ENCODE results near the gene ANKRD31. TPM values are rescaled to one million over a fixed set of nuclear protein-coding genes. Genes with fewer than 3 reads are reported as not detected.

Gene ANKRD31
- total RNA-seq, 1 experiment from 2014 or later: 0.48 TPM

DNA sequence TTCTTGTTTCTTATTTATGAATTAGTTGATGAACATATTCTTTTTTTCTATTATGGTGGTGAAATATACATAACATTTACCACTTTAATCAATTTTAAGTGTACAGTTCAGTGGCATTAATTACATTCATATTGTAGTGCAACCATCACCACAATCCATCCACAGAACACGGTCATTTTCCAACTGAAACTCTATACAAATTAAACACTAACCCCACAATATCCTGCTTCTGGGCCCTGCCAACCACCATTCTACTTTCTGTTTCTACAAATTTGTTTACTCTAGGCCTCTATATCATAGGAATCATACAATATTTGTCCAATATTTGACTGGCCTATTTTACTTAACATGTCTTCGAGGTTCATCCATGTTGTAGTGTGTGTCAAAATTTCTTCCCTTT, 191.6 kb downstream of the ANKRD31 start:
- POLR2A ChIA-PET (ENCODE audit: unreplicated experiment): no interaction called here
- Histone ChIP-seq H3K27ac (no peak overlapping the region), H4K20me1 (ENCODE audit: insufficient read depth) (no peaks in the 10 kb centered on the region), H3K27me3 (ENCODE audit: insufficient read depth, low read depth) (no peaks in the 10 kb centered on the region), H3K79me2 (ENCODE audit: low read depth) (no peaks in the 10 kb centered on the region), H2AFZ (no peak overlapping the region), H3K4me3 (no peak overlapping the region), H3K9me2 (ENCODE audit: insufficient read depth) (no peaks in the 10 kb centered on the region), H3K9me3 (ENCODE audit: insufficient read depth, low read depth) (no peaks in the 10 kb centered on the region; the same call in 1 of the 2 replicates), H3K4me1 (replicated peaks; ENCODE audit: insufficient read depth) (peaks cover 8% of the 10 kb centered on the region; the same call in 1 of the 2 replicates), H3K4me2 (no peak overlapping the region), H3K36me3 (ENCODE audit: low read depth) (no peaks in the 10 kb centered on the region), H3F3A (ENCODE audit: insufficient read depth, low read depth) (no peaks in the 10 kb centered on the region)
- no peak for DNase-seq
- TF ChIP-seq EZH2 (IDR thresholded peaks at IDR 0.05; ENCODE audit: low read depth): no peak
- TF ChIP-seq, protein P1, sequence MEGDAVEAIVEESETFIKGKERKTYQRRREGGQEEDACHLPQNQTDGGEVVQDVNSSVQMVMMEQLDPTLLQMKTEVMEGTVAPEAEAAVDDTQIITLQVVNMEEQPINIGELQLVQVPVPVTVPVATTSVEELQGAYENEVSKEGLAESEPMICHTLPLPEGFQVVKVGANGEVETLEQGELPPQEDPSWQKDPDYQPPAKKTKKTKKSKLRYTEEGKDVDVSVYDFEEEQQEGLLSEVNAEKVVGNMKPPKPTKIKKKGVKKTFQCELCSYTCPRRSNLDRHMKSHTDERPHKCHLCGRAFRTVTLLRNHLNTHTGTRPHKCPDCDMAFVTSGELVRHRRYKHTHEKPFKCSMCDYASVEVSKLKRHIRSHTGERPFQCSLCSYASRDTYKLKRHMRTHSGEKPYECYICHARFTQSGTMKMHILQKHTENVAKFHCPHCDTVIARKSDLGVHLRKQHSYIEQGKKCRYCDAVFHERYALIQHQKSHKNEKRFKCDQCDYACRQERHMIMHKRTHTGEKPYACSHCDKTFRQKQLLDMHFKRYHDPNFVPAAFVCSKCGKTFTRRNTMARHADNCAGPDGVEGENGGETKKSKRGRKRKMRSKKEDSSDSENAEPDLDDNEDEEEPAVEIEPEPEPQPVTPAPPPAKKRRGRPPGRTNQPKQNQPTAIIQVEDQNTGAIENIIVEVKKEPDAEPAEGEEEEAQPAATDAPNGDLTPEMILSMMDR (conservative IDR thresholded peaks at IDR 0.05): no peak
- BruUV-seq (replicated peaks): no TSS peak
- intact Hi-C loops (cut with micrococcal nuclease; ENCODE audit: unreplicated experiment): no loop called here
- CTCF ChIA-PET: no interaction called here

DNA sequence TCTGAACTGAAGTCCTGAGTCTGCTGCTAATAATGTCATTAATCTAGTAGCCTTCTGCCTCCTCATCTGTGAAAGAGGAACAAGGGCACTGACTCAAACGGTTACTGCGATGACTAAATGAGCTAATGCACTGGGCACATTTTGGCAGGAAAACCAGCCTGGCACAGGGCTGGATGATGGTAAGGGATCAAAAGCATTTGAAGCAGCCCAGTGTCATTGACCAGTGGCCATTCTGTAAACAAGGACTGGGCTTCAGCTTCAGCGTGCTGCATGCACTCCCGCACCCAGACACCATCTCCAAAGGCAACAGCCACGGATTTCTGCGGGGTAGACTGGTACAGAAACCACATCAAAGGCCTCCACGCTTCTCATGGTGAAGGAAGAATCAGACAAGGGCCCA, 192.3 kb downstream of the ANKRD31 start:
- Histone ChIP-seq H3K4me3 (no peak overlapping the region), H3K9me2 (ENCODE audit: insufficient read depth) (no peaks in the 10 kb centered on the region), H3K4me1 (replicated peaks; ENCODE audit: insufficient read depth) (peaks cover 5% of the 10 kb centered on the region; the same call in 1 of the 2 replicates), H3K4me2 (no peak overlapping the region), H3K79me2 (ENCODE audit: low read depth) (no peaks in the 10 kb centered on the region), H4K20me1 (ENCODE audit: insufficient read depth) (no peaks in the 10 kb centered on the region), H3K27ac (no peak overlapping the region), H3K9me3 (ENCODE audit: insufficient read depth, low read depth) (no peaks in the 10 kb centered on the region; the same call in 1 of the 2 replicates), H3K27me3 (ENCODE audit: insufficient read depth, low read depth) (no peaks in the 10 kb centered on the region), H3F3A (ENCODE audit: insufficient read depth, low read depth) (no peaks in the 10 kb centered on the region), H2AFZ (no peak overlapping the region), H3K36me3 (ENCODE audit: low read depth) (no peaks in the 10 kb centered on the region)
- BruUV-seq (replicated peaks): no TSS peak
- CTCF ChIA-PET: no interaction called here
- intact Hi-C loops (cut with micrococcal nuclease; ENCODE audit: unreplicated experiment): no loop called here
- no peak for DNase-seq
- no peak for TF ChIP-seq EZH2 (IDR thresholded peaks at IDR 0.05; ENCODE audit: low read depth)
- TF ChIP-seq, protein P1 (conservative IDR thresholded peaks at IDR 0.05): no peak
- POLR2A ChIA-PET (ENCODE audit: unreplicated experiment): no interaction called here

DNA sequence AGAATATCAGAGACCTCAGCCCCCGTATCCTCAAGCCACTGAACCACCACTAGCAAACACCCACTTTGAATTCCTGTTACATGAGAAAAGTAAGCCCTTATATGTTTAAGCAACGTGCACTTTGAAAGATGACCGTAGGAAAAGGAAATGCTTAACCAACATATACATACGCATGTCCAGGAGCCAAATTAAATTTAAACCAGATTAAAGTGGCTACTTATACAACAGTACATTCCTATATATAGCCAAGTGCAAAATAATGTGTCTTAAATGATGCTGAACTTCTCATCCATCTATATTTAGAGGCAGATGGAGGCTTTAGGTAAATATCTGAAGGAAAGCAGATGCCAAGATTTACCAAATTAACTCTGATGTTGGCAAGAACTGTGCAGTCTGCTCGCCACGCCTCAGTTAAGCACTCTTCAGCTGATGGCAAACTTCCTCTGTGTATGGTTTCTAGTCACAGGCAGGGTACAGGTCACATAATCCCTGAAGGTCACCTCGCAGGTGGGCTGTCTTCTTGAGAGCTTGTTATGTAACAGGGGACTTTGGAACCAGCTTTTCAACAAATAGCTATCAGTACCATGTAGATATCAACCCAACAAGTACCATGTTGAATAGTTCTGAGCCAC, 192.9 kb downstream of the ANKRD31 start:
- ChIA-PET POLR2A (ENCODE audit: unreplicated experiment) (no interaction called here), CTCF (no interaction called here)
- H3K4me1 ChIP-seq (replicated peaks; ENCODE audit: insufficient read depth): peaks cover 5% of the 10 kb centered on the region; the same call in 1 of the 2 replicates
- H3K4me3 ChIP-seq: no peak overlapping the region
- no peak overlapping the region for H2AFZ ChIP-seq
- intact Hi-C loops (cut with micrococcal nuclease; ENCODE audit: unreplicated experiment): no loop called here
- no peaks in the 10 kb centered on the region for H3K9me2 ChIP-seq (ENCODE audit: insufficient read depth)
- H3K4me2 ChIP-seq: no peak overlapping the region
- DNase-seq: no peak
- no peak for TF ChIP-seq EZH2 (IDR thresholded peaks at IDR 0.05; ENCODE audit: low read depth)
- TF ChIP-seq, protein P1 (conservative IDR thresholded peaks at IDR 0.05): no peak
- H4K20me1 ChIP-seq (ENCODE audit: insufficient read depth): no peaks in the 10 kb centered on the region
- no TSS peak for BruUV-seq (replicated peaks)
- no peaks in the 10 kb centered on the region for H3K79me2 ChIP-seq (ENCODE audit: low read depth)
- H3F3A ChIP-seq (ENCODE audit: insufficient read depth, low read depth): no peaks in the 10 kb centered on the region
- no peaks in the 10 kb centered on the region for H3K36me3 ChIP-seq (ENCODE audit: low read depth)
- no peak overlapping the region for H3K27ac ChIP-seq
- no peaks in the 10 kb centered on the region; the same call in 1 of the 2 replicates for H3K9me3 ChIP-seq (ENCODE audit: insufficient read depth, low read depth)
- no peaks in the 10 kb centered on the region for H3K27me3 ChIP-seq (ENCODE audit: insufficient read depth, low read depth)

Measured in PC-9 (cell line).